GM19025 (cell line): ENCODE results near the gene SF3A2.

Experiments
- ATAC-seq: cut with Tn5 transposase; IDR thresholded peaks from one replicate; pipeline ENCODE4 v1.9.1; 2021; ENCODE audit warnings: mild to moderate bottlenecking, low read depth, moderate library complexity; ENCODE audit not compliant: unreplicated experiment

Gene SF3A2

DNA sequence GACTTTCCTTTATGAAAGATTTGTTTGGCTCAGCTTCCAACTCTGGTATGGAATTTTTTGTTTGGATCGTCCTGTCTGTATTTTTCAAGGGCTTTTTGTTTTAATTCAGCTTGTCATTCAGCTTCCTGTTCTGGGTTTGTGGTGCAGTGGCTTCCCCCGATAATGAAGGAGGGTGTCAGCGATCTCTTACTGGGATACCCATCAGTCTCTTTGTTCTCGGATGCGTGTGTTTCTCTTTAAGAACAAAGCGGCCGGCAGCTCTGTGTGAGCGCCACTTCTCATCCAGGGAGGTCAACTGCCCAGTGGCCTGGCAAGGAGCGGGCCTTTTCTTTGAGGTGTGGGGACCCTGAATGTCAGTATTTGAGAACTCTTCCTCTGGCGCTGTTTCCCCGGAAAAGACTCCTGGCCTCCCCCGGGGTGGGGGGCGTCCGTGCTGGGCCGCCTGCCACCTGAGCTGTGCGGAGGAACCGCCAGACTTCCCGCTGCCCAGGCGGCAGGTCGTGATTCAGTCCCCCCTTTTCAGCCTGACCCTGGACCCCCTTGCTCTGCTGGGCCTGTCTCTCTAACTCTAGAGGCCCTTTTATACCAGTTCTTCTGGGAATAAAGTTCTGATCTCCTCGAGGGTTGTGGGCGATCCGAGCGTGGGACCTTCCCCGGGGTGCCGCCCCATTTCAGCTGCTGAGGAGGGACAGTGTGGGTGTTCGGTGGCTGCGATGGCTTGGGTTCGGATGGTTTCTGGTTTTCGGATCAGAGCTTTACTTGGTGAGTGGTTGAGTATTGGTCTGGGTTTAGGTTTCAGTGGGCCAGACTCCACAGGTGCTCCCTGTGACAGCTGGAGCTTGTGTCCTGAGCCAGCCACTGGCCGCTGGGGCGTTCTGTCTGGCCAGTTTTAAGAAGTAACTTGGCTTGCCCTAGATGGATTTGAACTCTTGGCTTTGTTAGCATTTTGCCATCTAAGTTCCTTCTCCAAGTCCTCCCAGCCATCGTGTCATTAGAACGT, 3.4 kb downstream of the SF3A2 start:
- ATAC-seq: no peak

DNA sequence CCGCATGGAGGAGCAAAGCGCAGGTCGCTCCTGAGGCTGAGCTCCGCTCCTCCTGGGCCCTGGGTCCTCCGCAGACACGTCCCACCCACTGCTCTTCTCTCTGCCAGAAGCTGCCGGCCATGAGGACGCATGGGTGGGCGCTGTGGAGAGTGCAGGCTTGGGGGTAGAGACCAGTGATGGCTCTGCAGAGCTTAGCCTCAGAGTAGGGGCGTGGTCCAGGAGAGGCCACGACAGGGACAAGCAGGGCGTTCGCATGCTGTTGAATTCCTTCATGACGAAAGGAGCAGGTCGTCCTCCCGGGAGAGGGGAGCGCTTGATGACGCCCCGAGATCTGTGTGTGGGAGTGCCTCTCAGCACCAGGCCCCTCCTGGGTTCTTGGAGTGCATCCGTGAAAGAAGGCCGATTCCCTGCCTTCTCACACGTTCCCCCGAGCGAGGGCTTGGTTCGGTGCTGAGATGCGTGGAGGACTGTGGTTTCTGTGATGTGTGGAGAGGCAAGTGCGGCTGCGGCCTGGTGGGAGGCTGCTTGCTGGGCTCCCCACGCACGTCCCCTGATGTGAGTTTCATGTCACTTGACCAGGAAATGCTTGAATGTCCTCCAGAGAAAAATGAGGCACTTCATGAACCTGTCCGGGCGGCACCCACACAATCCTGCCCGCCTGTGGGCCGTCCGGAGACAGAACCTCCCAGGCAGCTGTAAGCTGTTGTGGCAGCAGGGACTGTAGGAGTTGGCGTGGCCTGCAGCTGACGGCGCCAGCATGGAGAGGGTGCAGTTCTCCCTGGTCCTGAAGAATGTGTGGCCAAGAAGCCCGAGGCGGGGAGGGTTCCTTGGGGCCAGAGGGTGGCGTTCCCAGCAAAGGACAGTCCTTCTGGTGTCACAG, 4.5 kb downstream of the SF3A2 start:
- ATAC-seq: no peak

- ATAC-seq: no peak
Observed at GRCh38 chr19:2242092-2242537, 5.5 kb downstream of the SF3A2 start.

- no peak for ATAC-seq
Observed at GRCh38 chr19:2242816-2243215, 6.2 kb downstream of the SF3A2 start.

DNA sequence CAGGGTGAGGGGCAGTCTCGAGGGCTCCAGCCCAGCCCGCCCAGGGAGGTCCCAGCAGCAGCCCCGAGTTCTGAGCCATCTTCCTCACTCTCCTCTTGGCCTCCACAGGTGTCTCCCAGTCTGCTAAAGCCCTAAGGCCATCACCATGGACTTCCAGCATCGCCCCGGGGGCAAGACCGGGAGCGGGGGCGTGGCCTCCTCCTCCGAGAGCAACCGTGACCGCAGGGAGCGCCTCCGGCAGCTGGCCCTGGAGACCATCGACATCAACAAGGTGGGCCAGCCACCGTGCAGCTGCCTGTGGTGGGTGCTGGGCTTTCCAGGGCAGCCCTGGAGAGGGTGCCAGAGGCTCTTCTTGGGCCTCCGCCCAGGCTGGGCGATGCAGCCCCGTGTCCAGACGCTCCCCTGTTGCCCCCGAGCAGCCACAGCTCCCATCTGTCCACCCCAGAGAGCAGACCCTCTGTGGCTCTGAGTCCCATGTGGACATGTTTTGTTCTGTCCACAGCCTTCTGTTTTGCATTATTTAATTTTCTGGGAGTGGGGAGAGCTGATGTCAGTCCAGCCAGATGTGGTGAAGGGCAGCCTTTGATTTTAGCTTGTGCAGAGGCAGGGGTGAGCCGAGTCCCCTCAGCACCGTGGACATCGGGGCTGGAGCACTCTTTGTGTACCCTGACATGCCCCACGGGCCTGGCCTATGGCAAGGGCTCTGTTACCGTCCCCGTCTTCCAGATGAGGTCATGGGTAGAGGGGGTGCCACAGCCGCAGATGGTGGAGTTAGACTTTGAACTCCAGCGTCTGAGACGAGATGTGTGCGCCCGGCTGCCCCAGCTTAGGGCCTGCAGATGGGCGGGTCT, 6.9 kb downstream of the SF3A2 start:
- ATAC-seq: no peak

GRCh38 chr19:2244125-2244411, 7.4 kb downstream of the SF3A2 start:
- no peak for ATAC-seq

DNA sequence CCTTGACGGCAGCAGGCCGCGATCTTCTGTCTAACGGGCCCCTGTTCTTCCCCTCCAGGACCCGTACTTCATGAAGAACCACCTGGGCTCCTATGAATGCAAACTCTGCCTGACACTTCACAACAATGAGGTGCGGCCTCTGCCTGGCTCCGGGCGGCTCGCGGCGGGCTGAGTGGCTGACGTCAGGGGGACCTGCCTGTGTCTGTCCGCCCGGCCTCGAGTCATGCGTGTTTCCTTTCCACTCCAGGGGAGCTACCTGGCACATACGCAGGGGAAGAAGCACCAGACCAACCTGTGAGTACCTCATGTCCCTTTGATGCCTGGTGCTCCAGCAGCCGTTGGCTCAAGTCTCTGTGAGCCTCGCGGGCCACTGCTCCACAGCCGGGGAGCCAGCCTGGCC, 7.9 kb downstream of the SF3A2 start:
- no peak for ATAC-seq

DNA sequence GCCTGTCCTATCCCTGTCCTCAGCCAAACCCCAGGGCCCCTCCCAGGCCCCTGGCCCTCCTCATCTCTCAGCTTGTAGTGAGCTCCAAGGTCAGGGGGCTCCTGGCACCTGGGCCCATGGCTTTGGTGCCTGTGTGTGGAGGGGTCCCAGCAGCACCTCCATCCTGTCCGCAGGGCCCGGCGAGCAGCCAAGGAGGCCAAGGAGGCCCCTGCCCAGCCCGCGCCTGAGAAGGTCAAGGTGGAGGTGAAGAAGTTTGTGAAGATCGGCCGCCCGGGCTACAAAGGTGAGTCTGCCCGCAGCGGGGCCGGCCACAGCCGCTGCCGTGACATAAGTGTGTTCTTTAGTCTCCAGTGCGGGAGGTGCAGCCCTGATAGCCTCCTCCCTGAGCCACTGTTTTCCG, 8.6 kb downstream of the SF3A2 start:
- ATAC-seq: no peak

GRCh38 chr19:2246014-2246620, 9.5 kb downstream of the SF3A2 start:
- ATAC-seq: no peak

GRCh38 chr19:2246801-2247361, 10.3 kb downstream of the SF3A2 start:
- no peak for ATAC-seq

- no peak for ATAC-seq
Observed at GRCh38 chr19:2247433-2248101, 10.9 kb downstream of the SF3A2 start.

DNA sequence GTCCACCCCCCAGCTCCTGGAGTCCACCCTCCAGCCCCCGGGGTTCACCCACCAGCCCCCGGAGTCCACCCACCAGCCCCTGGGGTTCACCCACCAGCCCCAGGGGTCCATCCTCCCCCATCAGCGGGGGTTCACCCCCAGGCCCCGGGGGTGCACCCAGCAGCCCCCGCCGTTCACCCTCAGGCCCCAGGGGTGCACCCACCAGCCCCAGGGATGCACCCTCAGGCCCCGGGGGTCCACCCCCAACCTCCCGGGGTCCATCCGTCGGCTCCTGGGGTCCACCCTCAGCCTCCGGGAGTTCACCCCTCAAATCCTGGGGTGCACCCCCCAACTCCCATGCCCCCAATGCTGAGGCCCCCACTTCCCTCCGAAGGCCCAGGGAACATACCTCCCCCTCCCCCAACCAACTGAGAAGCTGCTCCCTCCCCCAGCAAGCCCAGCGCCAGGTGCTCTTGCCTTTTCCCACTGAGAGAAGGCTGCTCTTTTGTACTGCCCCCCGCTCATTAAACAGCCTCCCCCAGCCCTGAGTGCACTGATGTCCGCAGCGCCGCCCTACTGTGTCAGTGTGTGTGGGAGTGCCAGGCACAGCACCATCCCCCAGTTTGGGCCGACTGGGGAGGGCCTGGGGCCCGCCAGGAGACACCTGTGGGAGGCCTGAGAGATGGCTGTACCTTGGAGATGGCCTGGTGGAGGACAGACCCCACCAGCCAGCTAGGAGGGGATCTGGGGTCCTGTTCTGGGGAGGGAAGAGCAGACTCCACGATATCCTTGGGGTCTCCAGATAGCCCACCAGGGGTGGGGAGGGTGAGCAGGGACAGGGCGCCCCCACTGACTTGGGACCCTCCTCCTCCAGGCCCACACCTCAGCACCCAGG, 11.7 kb downstream of the SF3A2 start:
- ATAC-seq: no peak

- no peak for ATAC-seq
Observed at GRCh38 chr19:2249010-2249866, 12.6 kb downstream of the SF3A2 start, which contains the start of gene AMH. Gene AMH (plus strand): TSS chr19:2249323. CDS start chr19:2249333, 10 bp downstream.

DNA sequence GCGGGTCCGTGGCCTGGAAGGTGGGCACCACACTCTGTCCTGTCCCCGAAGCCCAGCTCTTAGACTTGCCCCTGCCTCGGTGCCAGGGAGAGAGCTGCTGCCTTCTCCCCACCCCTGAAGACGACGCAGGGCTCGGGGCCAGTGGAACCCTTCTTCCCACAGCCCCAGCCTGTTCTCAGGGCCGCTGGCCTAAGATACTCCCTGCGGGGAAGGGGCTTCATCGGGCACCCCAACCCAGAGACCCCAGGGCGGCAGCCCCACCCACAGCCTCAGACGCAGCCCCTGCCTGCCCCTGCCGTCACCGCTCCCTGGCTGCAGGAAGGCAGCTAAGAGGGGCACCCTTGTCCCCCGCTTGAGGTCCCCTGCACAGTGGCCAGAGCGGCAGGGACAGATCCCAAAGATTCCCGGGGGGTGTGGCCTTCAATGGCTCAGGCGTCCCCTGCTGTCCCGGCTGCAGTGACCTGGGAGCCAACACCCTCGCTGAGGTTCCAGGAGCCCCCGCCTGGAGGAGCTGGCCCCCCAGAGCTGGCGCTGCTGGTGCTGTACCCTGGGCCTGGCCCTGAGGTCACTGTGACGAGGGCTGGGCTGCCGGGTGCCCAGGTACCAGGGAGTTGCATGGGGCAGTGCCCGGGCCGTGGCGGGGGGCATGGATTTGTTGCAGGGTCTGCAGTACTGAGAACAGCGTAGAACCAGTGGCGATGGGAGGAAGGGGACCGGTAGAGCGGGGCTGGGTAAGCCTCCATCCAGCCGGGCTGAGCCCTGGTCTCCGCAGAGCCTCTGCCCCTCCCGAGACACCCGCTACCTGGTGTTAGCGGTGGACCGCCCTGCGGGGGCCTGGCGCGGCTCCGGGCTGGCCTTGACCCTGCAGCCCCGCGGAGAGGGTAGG, 13.5 kb downstream of the SF3A2 start:
- no peak for ATAC-seq

GRCh38 chr19:2250766-2251105, 14.1 kb downstream of the SF3A2 start:
- no peak for ATAC-seq
